Common myeloid progenitor, CD34-positive (primary cell): ENCODE measurements around the gene SAMD3.
"Not testable (repeated sequence)": the region's sequence is repeated elsewhere in the genome, so short reads cannot be mapped to it uniquely, and the experiment has no call there.

ENCODE experiments used
- CTCF ChIA-PET: fragments of 350-600 bp; sonication (Branson Sonifier 250); formaldehyde crosslinking; loops from one replicate; lab custom pipeline; 2021; ENCODE audit warnings: antibody characterized with exemption; lab: Charles Lee
- POLR2A ChIA-PET: fragments of 350-600 bp; sonication (Branson Sonifier 250); formaldehyde crosslinking; loops from one replicate; lab custom pipeline; 2021; ENCODE audit warnings: antibody characterized with exemption; lab: Charles Lee
- DNase-seq, 3 donors: peaks; one replicate each; pipeline versions ENCODE4 v3.0.0 to v3.0.0-alpha.2; 2013
- H3K27ac ChIP-seq, 2 experiments: 1 replicate in 1 of 2; 2 replicates in 1 of 2; pipeline ENCODE4 v1.7.0; 2013; ENCODE audit warnings: inconsistent platforms in 2 of 2, low read length in 2 of 2, mild to moderate bottlenecking in 2 of 2, low read depth in 1 of 2, moderate library complexity in 1 of 2; ENCODE audit not compliant: severe bottlenecking in 2 of 2, insufficient read depth in 1 of 2, poor library complexity in 1 of 2
- H3K27me3 ChIP-seq, 5 experiments: replicated peaks in 2 of 5; 1 replicate in 3 of 5; 2 replicates in 2 of 5; pipeline versions ENCODE4 v1.6.1 to v1.7.0; 2013; ENCODE audit warnings: low read length in 4 of 5, mild to moderate bottlenecking in 2 of 5, moderate library complexity in 2 of 5, inconsistent platforms in 1 of 5; ENCODE audit not compliant: insufficient read depth in 5 of 5, control insufficient read depth in 4 of 5
- H3K36me3 ChIP-seq, 4 experiments: 1 replicate in 2 of 4; 2 replicates in 2 of 4; pipeline versions ENCODE4 v1.6.1 to v1.7.0; 2013; ENCODE audit warnings: low read length in 3 of 4, control low read depth in 1 of 4, mild to moderate bottlenecking in 1 of 4; ENCODE audit not compliant: control insufficient read depth in 4 of 4, insufficient read depth in 4 of 4
- H3K4me1 ChIP-seq, 4 experiments: 1 replicate in 3 of 4; 2 replicates in 1 of 4; pipeline versions ENCODE4 v1.6.1 to v1.7.1; 2013; ENCODE audit warnings: low read length in 3 of 4, mild to moderate bottlenecking in 3 of 4, control low read depth in 1 of 4, inconsistent platforms in 1 of 4, moderate library complexity in 1 of 4; ENCODE audit not compliant: control insufficient read depth in 4 of 4, insufficient read depth in 4 of 4; ENCODE audit errors: control extremely low read depth in 1 of 4
- H3K4me3 ChIP-seq, 7 experiments: 1 replicate in 4 of 7; 2 replicates in 3 of 7; pipeline versions ENCODE4 v1.5.1 to v1.7.0; 2013; ENCODE audit warnings: mild to moderate bottlenecking in 7 of 7, low read length in 6 of 7, moderate library complexity in 6 of 7, inconsistent platforms in 2 of 7, low read depth in 2 of 7, control low read depth in 1 of 7; ENCODE audit not compliant: insufficient read depth in 4 of 7, control insufficient read depth in 1 of 7; ENCODE audit errors: extremely low read depth in 1 of 7
- H3K9me3 ChIP-seq, 5 experiments: 1 replicate in 4 of 5; 2 replicates in 1 of 5; pipeline versions ENCODE4 v1.6.1 to v1.7.1; 2013; ENCODE audit warnings: low read length in 4 of 5, mild to moderate bottlenecking in 2 of 5, inconsistent platforms in 1 of 5, low read depth in 1 of 5, moderate library complexity in 1 of 5; ENCODE audit not compliant: control insufficient read depth in 4 of 5, insufficient read depth in 2 of 5; ENCODE audit errors: control extremely low read depth in 1 of 5
- WGBS: methylation state at CpG from one replicate; pipeline ENCODE4 v1.1.5; 2013; ENCODE audit not compliant: insufficient coverage; 5-methylcytosine and 5-hydroxymethylcytosine counted together

SAMD3 gene

GRCh38 chr6:130149016-130149415 lies 73.7 kb downstream of the SAMD3 start:
- H3K27me3 ChIP-seq, DNase-seq, H3K9me3 ChIP-seq, H3K27ac ChIP-seq, H3K4me3 ChIP-seq, POLR2A ChIA-PET, H3K4me1 ChIP-seq, H3K36me3 ChIP-seq, CTCF ChIA-PET: not testable (repeated sequence)
- 100% methylated on average over 1 of the region's 2 CpGs for WGBS

GRCh38 chr6:130148181-130148580 lies 74.6 kb downstream of the SAMD3 start:
- Histone ChIP-seq H3K4me1 (no peaks in the 10 kb centered on the region), H3K4me3 (no peak overlapping the region), H3K9me3 (no peaks in the 10 kb centered on the region), H3K36me3 (peaks cover 0 to 14% (median 4%) of the 10 kb centered on the region in 4 experiments), H3K27me3 (no peaks in the 10 kb centered on the region), H3K27ac (no peak overlapping the region)
- ChIA-PET CTCF (no interaction called here), POLR2A (no interaction called here)
- WGBS, result 73% methylated on average over 5 of the region's 7 CpGs
- DNase-seq, result peak; percentile 9 to 17 (median 14)

- no peaks in the 10 kb centered on the region for H3K27me3 ChIP-seq
- POLR2A ChIA-PET, result no interaction called here
- H3K4me3 ChIP-seq, result no peak overlapping the region
- 100% methylated on average over 2 of the region's 3 CpGs for WGBS
- no peak overlapping the region for H3K27ac ChIP-seq
- H3K4me1 ChIP-seq, result no peaks in the 10 kb centered on the region
- CTCF ChIA-PET, result no interaction called here
- peaks cover 0 to 15% (median 5%) of the 10 kb centered on the region in 4 experiments for H3K36me3 ChIP-seq
- H3K9me3 ChIP-seq, result no peaks in the 10 kb centered on the region
- no peak for DNase-seq
Observed at GRCh38 chr6:130147111-130147510, 75.6 kb downstream of the SAMD3 start.

- ChIA-PET POLR2A (no interaction called here), CTCF (no interaction called here)
- WGBS, result 100% methylated on average over 3 of the region's 3 CpGs
- no peak overlapping the region for H3K27ac ChIP-seq
- H3K36me3 ChIP-seq, result peaks cover 0 to 24% (median 7%) of the 10 kb centered on the region in 4 experiments
- no peaks in the 10 kb centered on the region for H3K9me3 ChIP-seq
- DNase-seq, result no peak
- H3K27me3 ChIP-seq, result no peaks in the 10 kb centered on the region
- H3K4me3 ChIP-seq, result no peak overlapping the region
- no peaks in the 10 kb centered on the region for H3K4me1 ChIP-seq
Observed at GRCh38 chr6:130143709-130144108, 79.0 kb downstream of the SAMD3 start.

- H3K9me3 ChIP-seq, result no peaks in the 10 kb centered on the region
- ChIA-PET POLR2A (no interaction called here), CTCF (no interaction called here)
- H3K36me3 ChIP-seq, result peaks cover 3 to 39% (median 13%) of the 10 kb centered on the region in 4 experiments
- H3K4me1 ChIP-seq, result no peaks in the 10 kb centered on the region
- H3K27ac ChIP-seq, result no peak overlapping the region
- H3K4me3 ChIP-seq, result no peak overlapping the region
- no CpG with 5 or more reads among the region's 2 CpGs for WGBS
- H3K27me3 ChIP-seq, result no peaks in the 10 kb centered on the region
- peak in 2 of 3 donors; percentile 28 to 56 for DNase-seq
Observed at GRCh38 chr6:130140084-130140483, 82.7 kb downstream of the SAMD3 start.

GRCh38 chr6:130138909-130139242 lies 83.9 kb downstream of the SAMD3 start:
- Histone ChIP-seq H3K9me3 (no peaks in the 10 kb centered on the region), H3K36me3 (peaks cover 3 to 38% (median 12%) of the 10 kb centered on the region in 4 experiments), H3K27me3 (no peaks in the 10 kb centered on the region), H3K4me1 (no peaks in the 10 kb centered on the region), H3K4me3 (no peak overlapping the region), H3K27ac (no peak overlapping the region)
- POLR2A ChIA-PET, result no interaction called here
- WGBS, result 80% methylated on average over 1 of the region's 3 CpGs
- no peak for DNase-seq
- CTCF ChIA-PET, result no interaction called here

GRCh38 chr6:130138116-130138908 lies 84.4 kb downstream of the SAMD3 start:
- ChIA-PET POLR2A (no interaction called here), CTCF (no interaction called here)
- Histone ChIP-seq H3K36me3 (peaks cover 3 to 33% (median 11%) of the 10 kb centered on the region in 4 experiments), H3K27ac (no peak overlapping the region), H3K27me3 (no peaks in the 10 kb centered on the region), H3K4me3 (no peak overlapping the region), H3K9me3 (no peaks in the 10 kb centered on the region), H3K4me1 (no peaks in the 10 kb centered on the region)
- whole genome bisulfite sequencing, result 98% methylated on average over 4 of the region's 7 CpGs
- no peak for DNase-seq
